A549 (cell line): Measurements from ENCODE around the gene TGDS. TPM values are rescaled to one million over a fixed set of nuclear protein-coding genes. Genes with fewer than 3 reads are reported as not detected.

Experiments used
- ATAC-seq, 2 experiments: fragments of 200-7000 bp in 1 of 2; fragments of >200 bp in 1 of 2; cut with Nextera tagmentation in 1 of 2; cut with Tn5 transposase in 1 of 2; 3 replicates each; pipeline versions ENCODE4 v1.8.0 to v1.9.1; 2018 to 2020; ENCODE audit warnings: mild to moderate bottlenecking in 1 of 2, moderate library complexity in 1 of 2
- CTCF ChIA-PET: fragments of 300-600 bp; sonication (Branson Sonifier 250); formaldehyde crosslinking; extraction: SDS; loops from one replicate; lab custom pipeline; 2021; ENCODE audit warnings: antibody characterized with exemption, inconsistent platforms; lab: Yijun Ruan, JAX
- POLR2A ChIA-PET: fragments of 350-600 bp; formaldehyde crosslinking; extraction: SDS; loops from one replicate; lab custom pipeline; 2021; ENCODE audit warnings: antibody characterized with exemption, inconsistent platforms; lab: Yijun Ruan, JAX
- DNase-seq, 2 experiments: peaks; one replicate each; pipeline versions ENCODE4 v3.0.0 to v3.0.0-alpha.2; 2011 to 2016; ENCODE audit warnings: low read depth in 1 of 2, low spot score in 1 of 2
- FAIRE-seq: peaks from 2 replicates; lab custom pipeline; 2011; peaks lifted over from hg19 to GRCh38; lab: Jason Lieb, UNC
- H3K27ac ChIP-seq, 2 experiments: fragments of >200 bp; sonication (Bioruptor Twin); formaldehyde crosslinking; 3 replicates each; pipeline ENCODE4 v1.5.1; 2016 to 2017
- H3K4me1 ChIP-seq: fragments of >200 bp; sonication (Bioruptor Twin); formaldehyde crosslinking; 3 replicates; pipeline ENCODE4 v1.6.1; 2016
- H3K4me2 ChIP-seq: fragments of >200 bp; sonication (Bioruptor Twin); formaldehyde crosslinking; 3 replicates; pipeline ENCODE4 v1.6.1; 2016
- H3K4me3 ChIP-seq: fragments of >200 bp; sonication (Bioruptor Twin); formaldehyde crosslinking; 3 replicates; pipeline ENCODE4 v1.5.1; 2016
- H3K9me3 ChIP-seq: fragments of >200 bp; sonication (Bioruptor Twin); formaldehyde crosslinking; 3 replicates; pipeline ENCODE4 v1.6.1; 2016
- CBX8 ChIP-seq: fragments of 200-600 bp; sonication (generic); IDR thresholded peaks from 2 replicates; pipeline ENCODE4 v1.6.1; 2016
- CEBPB ChIP-seq, 2 experiments: fragments of >200 bp in 1 of 2; sonication (Bioruptor Twin) in 1 of 2; formaldehyde crosslinking in 1 of 2; IDR thresholded peaks; 2 replicates each; pipeline ENCODE4 v1.6.1; 2012 to 2016
- ELK1 ChIP-seq: fragments of 150-350 bp; IDR thresholded peaks from 2 replicates; pipeline ENCODE4 v1.6.1; 2014; ENCODE audit warnings: low read depth, mild to moderate bottlenecking, low read length
- ESRRA ChIP-seq: fragments of 150-350 bp; IDR thresholded peaks from 2 replicates; pipeline ENCODE4 v1.6.1; 2014; ENCODE audit warnings: mild to moderate bottlenecking, low read length, borderline replicate concordance
- FOSL2 ChIP-seq, 2 experiments: fragments of 450-650 bp in 1 of 2; fragments of >200 bp in 1 of 2; sonication (Bioruptor Twin) in 1 of 2; formaldehyde crosslinking; IDR thresholded peaks; 2 replicates each; pipeline versions ENCODE4 v1.5.0 to v1.6.1; 2016 to 2020; ENCODE audit warnings: mild to moderate bottlenecking in 1 of 2, moderate library complexity in 1 of 2
- GATA3 ChIP-seq: IDR thresholded peaks from 2 replicates; pipeline ENCODE4 v1.6.1; 2012; ENCODE audit warnings: borderline replicate concordance
- HDAC2 ChIP-seq: fragments of 200-600 bp; sonication (generic); IDR thresholded peaks from 2 replicates; pipeline ENCODE4 v1.6.1; 2016
- HES2 ChIP-seq: fragments of >200 bp; sonication (Bioruptor Twin); formaldehyde crosslinking; IDR thresholded peaks from 2 replicates; pipeline ENCODE4 v1.6.1; 2016
- HOXA7 ChIP-seq: fragments of 250-450 bp; sonication (Bioruptor Pico); IDR thresholded peaks from 2 replicates; pipeline ENCODE4 v1.5.0; 2020; ENCODE audit warnings: mild to moderate bottlenecking, moderate library complexity
- HOXB13 ChIP-seq: fragments of 250-450 bp; sonication (Bioruptor Pico); IDR thresholded peaks from 2 replicates; pipeline ENCODE4 v1.5.0; 2020; ENCODE audit warnings: low read depth, mild to moderate bottlenecking, moderate library complexity
- HOXB5 ChIP-seq: fragments of 250-450 bp; sonication (Bioruptor Pico); IDR thresholded peaks from 2 replicates; pipeline ENCODE4 v1.5.0; 2020; ENCODE audit warnings: mild to moderate bottlenecking, moderate library complexity
- JUNB ChIP-seq: fragments of >200 bp; sonication (Bioruptor Twin); formaldehyde crosslinking; IDR thresholded peaks from 2 replicates; pipeline ENCODE4 v1.6.1; 2016
- KDM5A ChIP-seq: fragments of 200-600 bp; sonication (generic); IDR thresholded peaks from 2 replicates; pipeline ENCODE4 v1.6.1; 2016; ENCODE audit warnings: antibody characterized with exemption, mild to moderate bottlenecking
- MAZ ChIP-seq: fragments of 150-350 bp; IDR thresholded peaks from 2 replicates; pipeline ENCODE4 v1.6.1; 2014; ENCODE audit warnings: antibody characterized with exemption, low read depth, low read length, borderline replicate concordance
- MYC ChIP-seq: IDR thresholded peaks from 2 replicates; pipeline ENCODE4 v1.6.1; 2012; ENCODE audit warnings: mild to moderate bottlenecking, inconsistent platforms, low read length, improper control_type of control experiment, borderline replicate concordance
- NPAS2 ChIP-seq: fragments of 250-450 bp; sonication (Bioruptor Pico); IDR thresholded peaks from 2 replicates; pipeline ENCODE4 v1.8.0; 2022; ENCODE audit warnings: mild to moderate bottlenecking, moderate library complexity, borderline replicate concordance
- PBX3 ChIP-seq: IDR thresholded peaks from 2 replicates; pipeline ENCODE4 v1.6.1; 2012
- RAD21 ChIP-seq, 2 experiments: fragments of >200 bp in 1 of 2; sonication (Bioruptor Twin) in 1 of 2; formaldehyde crosslinking in 1 of 2; IDR thresholded peaks in 1 of 2; conservative IDR thresholded peaks in 1 of 2; 2 replicates in 1 of 2; 3 replicates in 1 of 2; pipeline ENCODE4 v1.6.1; 2012 to 2018; ENCODE audit warnings: inconsistent platforms in 1 of 2
- RARB ChIP-seq: fragments of 250-450 bp; sonication (Bioruptor Pico); IDR thresholded peaks from 2 replicates; pipeline ENCODE4 v1.8.0; 2021; ENCODE audit warnings: mild to moderate bottlenecking, moderate library complexity
- RCOR1 ChIP-seq: fragments of 150-350 bp; IDR thresholded peaks from 2 replicates; pipeline ENCODE4 v1.6.1; 2014; ENCODE audit warnings: antibody characterized with exemption, low read length, low read depth
- RFX5 ChIP-seq: fragments of 450-650 bp; IDR thresholded peaks from 2 replicates; pipeline ENCODE4 v1.7.1; 2014; ENCODE audit warnings: antibody characterized with exemption, mild to moderate bottlenecking, moderate library complexity
- RNF2 ChIP-seq: fragments of 200-600 bp; sonication (generic); IDR thresholded peaks from 2 replicates; pipeline ENCODE4 v1.6.1; 2016; ENCODE audit warnings: low read depth, mild to moderate bottlenecking, antibody characterized with exemption, moderate library complexity, borderline replicate concordance
- SMC3 ChIP-seq: fragments of >200 bp; sonication (Bioruptor Twin); formaldehyde crosslinking; IDR thresholded peaks from 3 replicates; pipeline ENCODE4 v1.6.1; 2018; ENCODE audit warnings: inconsistent platforms
- SREBF2 ChIP-seq: fragments of 450-650 bp; IDR thresholded peaks from 2 replicates; pipeline ENCODE4 v1.6.1; 2014; ENCODE audit warnings: mild to moderate bottlenecking, moderate library complexity
- TP53 ChIP-seq: fragments of 250-450 bp; sonication (Bioruptor Pico); IDR thresholded peaks from 2 replicates; pipeline ENCODE4 v1.5.0; 2021; ENCODE audit warnings: mild to moderate bottlenecking, moderate library complexity
- USF2 ChIP-seq: fragments of 450-650 bp; IDR thresholded peaks from 2 replicates; pipeline ENCODE4 v1.6.1; 2014; ENCODE audit warnings: antibody characterized with exemption
- ZFP36 ChIP-seq: fragments of 450-650 bp; IDR thresholded peaks from 2 replicates; pipeline ENCODE4 v1.6.1; 2014; ENCODE audit warnings: borderline replicate concordance; ENCODE audit not compliant: partially characterized antibody
- ZNF302 ChIP-seq: fragments of 250-450 bp; sonication (Bioruptor Pico); IDR thresholded peaks from 2 replicates; pipeline ENCODE4 v1.9.0; 2021; ENCODE audit warnings: inconsistent platforms, mild to moderate bottlenecking, moderate library complexity
- ZSCAN20 ChIP-seq: fragments of 250-450 bp; sonication (Bioruptor Pico); IDR thresholded peaks from 2 replicates; pipeline ENCODE4 v1.8.0; 2022; ENCODE audit warnings: mild to moderate bottlenecking, moderate library complexity
- WGBS: methylation state at CpG from one replicate; pipeline ENCODE4 v1.1.6; 2017; ENCODE audit errors: missing lambda C conversion rate; 5-methylcytosine and 5-hydroxymethylcytosine counted together
- polyA plus RNA-seq, 4 experiments: library from polyadenylated mRNA; depleted of rRNA in 3 of 4; stranded (reverse); fragments of >200 nt; fragmentation: RNase III in 1 of 4; extraction: RNeasy Plus Mini Kit Qiagen cat#74134 plus additional on column Dnase treatment in 1 of 4; gene quantifications; 2 replicates in 3 of 4; 3 replicates in 1 of 4; pipeline ENCODE4 v1.2.3, GENCODE V29; 2011 to 2017
- TF ChIP-seq, protein P1 (sequence below): IDR thresholded peaks from 2 replicates; pipeline ENCODE4 v1.6.1; 2012

TGDS gene
- polyA plus RNA-seq, 2 of the 4 experiments (the other 2 are of a cell fraction), result 6.8 to 24.3 TPM

GRCh38 chr13:94601446-94602431 lies 5.8 kb upstream of the TGDS start, which contains the start of gene GPR180 (continued):
- peak; percentile 43; the same call in 1 of the 2 replicates for TF ChIP-seq HOXB5
- no peak for TF ChIP-seq USF2
- TF ChIP-seq CEBPB (IDR thresholded peaks at IDR 0.05), result no peak
- TF ChIP-seq ESRRA, result no peak
- TF ChIP-seq ZNF302 (CRISPR knock-in tag), result no peak
- TF ChIP-seq ZSCAN20 (CRISPR knock-in tag), result no peak
- no peak for TF ChIP-seq NPAS2 (CRISPR knock-in tag)
- no peak for TF ChIP-seq JUNB
- TF ChIP-seq RARB, result no peak

- DNase-seq (no peak), FAIRE-seq (no peak), ATAC-seq (no peak)
- TF ChIP-seq MYC, result no peak
- TF ChIP-seq CBX8, result no peak
- TF ChIP-seq HES2, result no peak
- no peak for TF ChIP-seq SREBF2
- TF ChIP-seq GATA3, result no peak
- no peak for TF ChIP-seq TP53
- TF ChIP-seq MAZ, result no peak
- TF ChIP-seq ZFP36, result no peak
- no peak for TF ChIP-seq RCOR1
- TF ChIP-seq HOXB13, result no peak
- no peak for TF ChIP-seq KDM5A
- TF ChIP-seq RNF2, result no peak
- peaks cover 12% of the 10 kb centered on the region; the same call in 1 of the 3 replicates for H3K4me1 ChIP-seq
- ChIA-PET CTCF (interaction anchor here (0.5 kb wide), 1 partner anchor 14 kb away, joined by 3 read pairs; no protein-coding TSS in a partner anchor), POLR2A (interaction anchor here (2.7 kb wide), 1 partner anchor 50 kb away, joined by 16 read pairs; no protein-coding TSS in a partner anchor)
- H3K4me2 ChIP-seq, result no peak overlapping the region
- no peak overlapping the region for H3K4me3 ChIP-seq
- H3K9me3 ChIP-seq, result no peaks in the 10 kb centered on the region
- 84% methylated on average over 3 of the region's 3 CpGs for WGBS
- H3K27ac ChIP-seq, result no peak overlapping the region
These were observed 3.9 kb upstream of the TGDS start for GRCh38 chr13:94599877-94600276.

- WGBS, result 92% methylated on average over 3 of the region's 3 CpGs
- ATAC-seq, result no peak
- peaks cover 24% of the 10 kb centered on the region; the same call in 2 of the 3 replicates for H3K4me1 ChIP-seq
- H3K4me2 ChIP-seq, result no peak overlapping the region
- CTCF ChIA-PET, result no interaction called here
- no peaks in the 10 kb centered on the region for H3K9me3 ChIP-seq
- no peak for DNase-seq
- no peak for FAIRE-seq
- no peak overlapping the region for H3K27ac ChIP-seq
- POLR2A ChIA-PET, result no interaction called here
- no peak overlapping the region for H3K4me3 ChIP-seq
- TF ChIP-seq GATA3, result no peak
- no peak for TF ChIP-seq FOSL2 (IDR thresholded peaks at IDR 0.05)
- no peak for TF ChIP-seq FOSL2 (CRISPR knock-in tag; IDR thresholded peaks at IDR 0.05)
- no peak for TF ChIP-seq ZSCAN20 (CRISPR knock-in tag)
- TF ChIP-seq ZNF302 (CRISPR knock-in tag), result no peak
- no peak for TF ChIP-seq RFX5
- TF ChIP-seq SMC3, result no peak
- TF ChIP-seq, protein P1, sequence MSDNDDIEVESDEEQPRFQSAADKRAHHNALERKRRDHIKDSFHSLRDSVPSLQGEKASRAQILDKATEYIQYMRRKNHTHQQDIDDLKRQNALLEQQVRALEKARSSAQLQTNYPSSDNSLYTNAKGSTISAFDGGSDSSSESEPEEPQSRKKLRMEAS, result no peak
- TF ChIP-seq CEBPB (IDR thresholded peaks at IDR 0.05), result no peak
- no peak for TF ChIP-seq ELK1
- no peak for TF ChIP-seq JUNB
- TF ChIP-seq HOXA7 (CRISPR knock-in tag), result no peak
- no peak for TF ChIP-seq USF2
- TF ChIP-seq PBX3, result no peak
- TF ChIP-seq HDAC2, result no peak
- no peak for TF ChIP-seq HES2
- TF ChIP-seq ZFP36, result no peak
- no peak for TF ChIP-seq RAD21 (conservative IDR thresholded peaks at IDR 0.05 in 1 of 2, IDR thresholded peaks at IDR 0.05 in 1 of 2)
These were observed 2.3 kb upstream of the TGDS start for GRCh38 chr13:94598281-94598680.
